SKM-1 treated with dmso at 0.1 percent for 144 hours (cell line): ENCODE results near the gene SHLD3.

ENCODE experiments used
- DNase-seq: peaks from one replicate; lab custom pipeline; 2025; ENCODE audit not compliant: unreplicated experiment; lab: John Stamatoyannopoulos, UW

Gene SHLD3

DNA sequence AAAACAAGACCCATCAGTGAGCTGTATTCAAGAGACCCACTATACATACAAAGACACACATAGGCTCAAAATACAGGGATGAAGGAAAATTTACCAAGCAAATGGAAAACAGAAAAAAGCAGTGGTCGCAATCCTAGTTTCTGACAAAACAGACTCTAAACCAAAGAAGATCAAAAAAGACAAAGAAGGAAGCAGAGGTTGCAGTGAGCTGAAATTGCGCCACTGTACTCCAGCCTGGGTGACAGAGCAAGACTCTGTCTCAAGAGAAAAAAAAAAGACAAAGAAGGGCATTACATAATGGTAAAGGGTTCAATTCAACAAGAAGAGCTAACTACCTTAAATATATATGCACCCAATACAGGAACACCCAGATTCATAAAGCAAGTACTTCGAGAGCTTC is 51.2 kb downstream of the SHLD3 start:
- peak; percentile 42 for DNase-seq
